HG03196 (cell line): ENCODE data around the gene ITGB5.
"Not testable (repeated sequence)": the region's sequence is repeated elsewhere in the genome, so short reads cannot be mapped to it uniquely, and the experiment has no call there.

ENCODE experiments used
- ATAC-seq: cut with Tn5 transposase; IDR thresholded peaks from one replicate; pipeline ENCODE4 v1.9.1; 2021; ENCODE audit not compliant: unreplicated experiment

The ITGB5 gene

GRCh38 chr3:124791639-124792151 is 95.5 kb downstream of the ITGB5 start:
- ATAC-seq: no peak

GRCh38 chr3:124791142-124791541 is 96.0 kb downstream of the ITGB5 start:
- ATAC-seq: no peak

DNA sequence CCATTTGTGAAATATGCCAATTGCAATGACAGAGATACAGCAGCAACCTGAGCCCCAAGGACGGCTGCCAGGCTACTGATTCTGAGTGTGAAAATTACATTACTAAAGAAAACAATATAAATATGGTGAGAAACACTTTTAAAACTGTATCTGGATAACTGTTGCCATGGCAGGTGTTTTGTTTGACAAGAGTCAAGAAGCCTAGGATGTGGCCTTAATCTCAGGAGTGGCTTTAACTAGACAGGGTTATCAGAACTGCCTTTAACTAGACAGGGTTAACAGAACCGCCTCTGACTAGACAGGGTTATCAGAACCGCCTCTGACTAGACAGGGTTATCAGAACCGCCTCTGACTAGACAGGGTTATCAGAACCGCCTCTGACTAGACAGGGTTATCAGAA is 98.1 kb downstream of the ITGB5 start:
- ATAC-seq: not testable (repeated sequence)

DNA sequence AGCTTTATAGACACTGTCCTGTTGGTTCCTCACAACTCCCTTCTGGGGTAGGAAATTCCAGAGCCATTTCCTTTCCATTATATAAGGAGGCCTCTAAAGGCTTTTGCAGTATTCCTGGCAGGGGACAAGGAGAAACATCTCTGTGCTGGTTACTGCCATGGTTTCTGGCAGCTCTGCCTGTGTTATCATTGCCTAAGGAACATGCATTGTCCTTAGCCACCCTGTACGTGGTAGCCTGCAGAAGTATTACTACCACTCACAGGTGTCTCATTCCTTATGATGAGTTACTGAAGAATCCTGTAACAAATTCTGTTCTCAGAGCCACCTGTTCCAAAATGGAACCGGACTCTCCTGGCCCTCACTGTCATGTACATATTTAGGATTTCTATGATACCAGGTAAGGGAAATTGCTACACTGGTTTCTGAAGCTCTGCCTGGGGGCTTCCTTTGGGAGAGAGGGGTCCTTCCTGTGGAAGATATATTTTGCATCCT is 98.9 kb downstream of the ITGB5 start:
- ATAC-seq: no peak

DNA sequence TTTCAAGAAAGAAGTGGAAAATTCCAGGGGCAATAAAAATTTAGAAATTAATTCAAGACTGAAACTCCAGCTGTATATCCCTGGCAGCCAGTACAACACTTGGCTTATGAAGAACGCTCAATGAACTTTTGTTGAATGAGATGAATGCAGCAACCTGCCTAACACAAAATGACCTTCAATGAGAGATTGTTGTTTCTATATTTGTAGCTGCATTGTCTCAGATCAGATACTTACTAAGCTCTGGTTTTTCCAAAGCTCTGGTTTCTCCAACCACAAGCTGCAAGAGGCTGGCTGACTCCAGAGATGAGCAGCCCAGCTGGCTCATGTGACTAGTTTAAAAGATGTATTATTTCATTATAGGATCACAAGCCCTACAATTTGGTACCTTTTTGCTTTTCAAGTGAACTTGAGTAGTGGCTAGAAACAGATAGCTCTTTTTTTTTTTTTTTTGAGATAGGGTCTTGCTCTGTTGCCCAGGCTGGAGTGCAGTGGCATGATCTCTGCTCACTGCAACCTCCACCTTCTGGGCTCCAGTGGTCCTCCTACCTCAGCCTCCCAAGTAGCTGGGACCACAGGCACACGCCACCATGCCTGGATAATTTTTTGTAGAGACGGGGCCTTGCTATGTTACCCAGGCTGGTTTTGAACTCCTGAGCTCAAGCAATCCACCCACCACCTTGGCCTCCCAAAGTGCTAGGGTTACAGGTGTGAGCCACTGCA is 99.5 kb downstream of the ITGB5 start:
- no peak for ATAC-seq

- no peak for ATAC-seq
These were observed 100.5 kb downstream of the ITGB5 start for GRCh38 chr3:124786511-124787241.

DNA sequence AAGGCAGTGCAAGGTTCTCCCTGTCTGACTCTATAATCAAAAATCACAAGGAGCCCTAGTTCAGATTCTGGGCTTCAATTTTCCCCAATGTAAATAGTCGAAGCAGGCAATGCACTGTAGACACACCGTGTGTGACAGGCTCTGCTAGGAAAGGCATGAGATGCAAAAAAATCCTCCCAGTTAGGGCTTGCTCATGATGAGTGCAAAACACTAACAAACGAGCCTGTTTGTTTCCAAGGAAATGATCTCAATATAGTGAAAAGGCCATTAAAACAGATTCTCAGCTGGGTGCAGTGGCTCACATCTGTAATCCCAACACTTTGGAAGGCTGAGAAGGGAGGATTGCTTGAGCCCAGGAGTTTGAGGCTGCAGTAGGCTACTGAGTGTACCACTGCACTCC is 101.2 kb downstream of the ITGB5 start:
- ATAC-seq: no peak

- no peak for ATAC-seq
These were observed 102.3 kb downstream of the ITGB5 start for GRCh38 chr3:124784686-124785382.

- ATAC-seq: no peak
These were observed 103.5 kb downstream of the ITGB5 start for GRCh38 chr3:124783696-124784095.

GRCh38 chr3:124782377-124782712 is 104.8 kb downstream of the ITGB5 start:
- not testable (repeated sequence) for ATAC-seq

DNA sequence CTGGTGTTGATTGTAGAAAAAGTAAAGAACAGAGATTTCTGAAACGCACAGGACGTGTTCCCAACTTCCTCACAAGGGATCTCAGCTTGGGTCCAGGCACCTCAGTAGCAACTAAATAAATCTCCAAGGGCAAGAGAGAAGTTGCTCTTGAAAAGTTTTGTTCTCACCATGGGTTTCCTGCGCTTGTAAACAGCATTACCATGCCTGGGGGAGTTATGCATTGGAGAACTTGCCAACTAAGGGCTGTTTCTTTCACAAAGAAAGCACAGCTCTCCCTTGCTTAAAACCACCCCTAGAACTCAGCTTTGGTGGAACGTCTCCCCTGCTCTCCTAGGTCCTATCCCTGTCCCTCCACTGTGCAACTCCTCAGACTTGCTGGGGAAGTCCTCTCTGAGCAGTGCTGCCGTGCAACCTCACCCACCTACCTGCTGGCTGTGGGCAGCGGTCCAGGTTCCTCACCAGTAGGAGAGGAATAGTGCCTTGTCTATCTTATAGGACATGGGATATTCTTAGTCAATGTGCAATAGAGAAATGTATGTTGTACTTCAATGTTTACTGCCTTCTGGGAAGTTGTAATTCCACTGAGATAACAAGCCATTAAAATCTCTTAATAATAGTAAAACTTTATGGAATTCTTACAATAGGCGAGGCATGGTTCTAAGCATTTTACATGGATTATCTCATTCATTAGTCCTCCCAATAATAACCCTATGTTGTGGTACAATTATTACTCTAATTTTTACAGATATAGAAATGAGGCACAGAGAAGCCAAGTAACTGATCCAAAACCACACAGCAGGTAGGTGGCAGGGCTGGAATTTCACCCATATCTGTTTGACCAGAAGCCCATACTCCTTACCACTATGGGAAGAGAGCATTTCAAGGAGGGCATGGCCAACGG is 105.4 kb downstream of the ITGB5 start:
- ATAC-seq: no peak

DNA sequence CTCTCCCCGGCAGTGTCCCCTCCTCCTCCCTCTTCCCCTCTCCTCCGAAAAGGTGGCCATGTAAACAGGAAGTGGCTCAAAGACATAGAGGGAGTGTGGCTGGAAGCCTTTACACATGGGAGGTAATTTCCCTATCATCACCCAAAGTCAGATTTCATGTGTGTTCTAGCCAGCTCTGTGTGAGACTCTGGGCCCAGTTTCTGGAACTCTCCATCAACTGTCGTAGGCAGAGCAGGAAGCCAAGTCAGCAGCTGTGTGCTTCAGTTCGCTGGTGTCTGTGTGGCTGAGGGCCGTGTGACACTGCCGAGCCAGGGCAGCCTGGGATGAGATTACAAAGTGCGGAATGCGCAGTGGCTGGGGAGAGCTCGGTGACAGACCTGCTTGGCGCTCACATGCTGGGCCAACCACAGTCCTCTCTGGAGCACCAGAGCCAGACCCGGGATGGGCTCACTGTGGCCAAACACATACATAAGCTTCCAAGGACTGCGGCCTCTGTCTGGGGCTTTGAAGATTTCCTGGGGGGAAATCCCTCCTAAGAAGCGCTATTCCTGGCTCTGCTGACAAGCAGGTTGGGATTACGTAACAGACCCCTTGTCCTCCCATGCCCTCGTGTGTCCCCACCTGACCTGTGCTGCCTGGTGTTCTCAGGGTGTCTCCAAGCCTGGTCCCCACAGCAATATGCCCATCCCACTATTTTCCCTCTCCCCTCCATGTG is 106.2 kb downstream of the ITGB5 start:
- no peak for ATAC-seq

DNA sequence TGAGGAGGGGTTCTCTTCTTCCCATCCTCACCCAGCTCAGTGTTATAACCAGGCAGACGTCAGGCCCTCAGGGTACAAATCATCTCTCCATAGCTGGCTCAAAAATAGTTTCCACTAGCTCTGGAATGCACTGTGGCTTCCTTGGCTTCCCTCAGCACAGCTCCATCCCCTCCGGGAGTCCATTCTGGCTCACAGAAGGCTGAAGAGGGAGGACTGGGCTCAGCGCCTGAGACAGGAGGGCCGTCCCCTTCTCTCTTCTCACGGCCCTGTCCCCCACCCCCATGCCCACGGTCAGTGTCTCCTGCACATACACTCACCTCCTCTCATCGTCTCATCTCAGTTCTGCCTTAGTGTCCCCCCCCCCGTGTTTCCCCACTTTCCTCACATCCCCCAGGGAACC is 106.8 kb downstream of the ITGB5 start:
- ATAC-seq: no peak

DNA sequence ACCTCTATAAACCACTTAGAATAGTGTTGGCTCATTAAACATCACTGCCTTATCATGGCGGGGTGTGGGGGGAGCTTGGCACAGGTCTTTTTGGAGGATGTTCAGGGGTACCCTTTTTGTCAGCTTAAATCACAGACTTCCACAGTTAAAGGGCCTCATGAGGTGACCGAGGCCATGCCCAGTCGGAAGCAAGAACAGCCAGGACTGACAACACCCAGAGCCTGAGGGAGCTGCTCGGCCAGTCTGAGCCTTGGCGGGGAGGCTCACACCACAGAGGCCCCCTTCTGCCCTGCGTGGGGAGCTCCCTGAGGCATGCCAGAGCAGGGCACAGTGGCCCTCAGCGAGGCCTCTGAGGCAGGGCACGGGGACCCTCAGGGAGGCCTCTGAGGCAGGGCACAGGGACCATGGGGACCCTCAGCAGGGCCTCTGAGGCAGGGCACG is 107.4 kb downstream of the ITGB5 start:
- ATAC-seq: no peak

GRCh38 chr3:124779116-124779515 is 108.0 kb downstream of the ITGB5 start:
- ATAC-seq: no peak

DNA sequence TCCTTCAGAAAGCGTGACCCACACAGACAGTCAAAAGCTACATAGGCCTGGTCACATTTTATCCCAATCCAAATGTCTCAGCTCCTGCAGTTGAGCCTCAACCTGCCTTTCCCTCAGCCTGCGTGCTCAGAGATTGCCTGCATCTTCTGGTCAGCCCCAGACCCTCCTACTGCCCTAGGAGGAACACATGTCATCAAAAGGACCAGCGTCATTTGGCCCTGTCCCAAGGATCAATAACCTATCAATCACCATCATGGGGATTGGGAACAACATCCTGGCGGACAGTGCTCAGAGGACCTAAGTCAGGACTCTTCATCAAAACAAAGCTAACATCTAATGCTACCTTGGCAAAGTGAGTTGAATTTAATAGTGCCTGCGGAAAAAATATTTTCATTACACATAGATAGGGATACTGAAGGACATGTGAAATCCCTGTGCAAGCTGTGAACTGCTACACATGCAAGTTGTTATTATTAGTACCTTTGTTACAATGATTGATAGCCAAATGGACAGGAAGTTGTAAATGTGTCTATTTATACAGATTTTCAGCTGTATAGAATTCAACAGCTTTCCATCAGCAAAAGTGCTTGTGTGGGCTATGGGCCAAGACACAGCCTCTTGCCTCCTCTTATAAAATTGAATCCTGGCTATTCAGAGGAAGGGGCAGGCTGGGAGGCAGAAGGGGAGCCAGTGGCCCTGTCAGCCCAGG is 109.2 kb downstream of the ITGB5 start:
- no peak for ATAC-seq

GRCh38 chr3:124776856-124777255 is 110.3 kb downstream of the ITGB5 start:
- no peak for ATAC-seq

GRCh38 chr3:124775877-124776276 is 111.3 kb downstream of the ITGB5 start:
- no peak for ATAC-seq

DNA sequence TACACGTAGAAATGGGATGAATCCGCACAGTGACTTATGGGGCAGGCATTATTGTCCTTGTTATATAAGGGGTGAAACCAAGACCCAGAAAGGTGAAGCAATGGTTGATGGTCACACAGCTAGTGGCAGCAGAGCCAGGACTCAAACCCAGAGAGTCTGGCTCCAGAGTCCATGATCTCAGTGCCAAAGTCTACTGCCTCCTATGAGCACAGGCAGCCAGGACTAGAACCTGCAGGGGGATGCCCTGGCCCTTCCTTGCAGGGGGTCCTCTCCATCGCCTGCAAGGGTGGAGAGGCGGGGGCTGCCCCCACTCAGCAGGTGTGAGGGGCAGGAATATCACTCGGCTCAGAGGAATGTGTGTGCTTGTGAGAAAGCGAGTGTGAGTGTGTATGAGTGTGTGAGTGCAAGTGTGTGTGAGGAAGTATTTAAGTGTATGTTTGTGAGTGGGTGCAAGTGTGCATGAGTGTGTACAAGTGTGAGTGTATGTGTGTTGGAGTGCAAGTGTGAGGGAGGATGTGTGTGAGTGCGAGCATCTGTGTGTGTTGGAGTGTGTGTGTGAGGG is 112.2 kb downstream of the ITGB5 start:
- ATAC-seq: no peak
